ENCODE measurements around the gene GLI3.

The GLI3 gene

GRCh38 chr7:42065942-42066341 lies 171.1 kb downstream of the GLI3 start:
- Histone ChIP-seq H3K9me3 (ENCODE audit: insufficient read depth, low read length) (no peaks in the 10 kb centered on the region), H3K4me1 (ENCODE audit: low read length) (no peaks in the 10 kb centered on the region), H3K79me2 (ENCODE audit: low read length) (no peaks in the 10 kb centered on the region), H4K20me1 (ENCODE audit: insufficient read depth, low read length) (no peaks in the 10 kb centered on the region), H3K27ac (ENCODE audit: low read length) (no peak overlapping the region), H3K4me2 (ENCODE audit: low read length) (no peak overlapping the region), H3K4me3 (ENCODE audit: low read length) (no peak overlapping the region), H3K36me3 (replicated peaks; ENCODE audit: low read depth, low read length) (no peaks in the 10 kb centered on the region), H2AFZ (ENCODE audit: low read depth, low read length) (no peak overlapping the region), H3K27me3 (ENCODE audit: low read depth, low read length) (peaks cover 4% of the 10 kb centered on the region; the same call in 1 of the 2 replicates), H3K9ac (ENCODE audit: low read length) (no peak overlapping the region)
- TF ChIP-seq CTCF (IDR thresholded peaks at IDR 0.05; ENCODE audit: low read depth, low read length): no peak
- TF ChIP-seq EZH2phosphoT487 (IDR thresholded peaks at IDR 0.05; ENCODE audit: low read depth): no peak

- no peak overlapping the region for H3K9ac ChIP-seq (ENCODE audit: low read length)
- no peak overlapping the region for H2AFZ ChIP-seq (ENCODE audit: low read depth, low read length)
- no peak overlapping the region for H3K4me3 ChIP-seq (ENCODE audit: low read length)
- no peaks in the 10 kb centered on the region for H3K4me1 ChIP-seq (ENCODE audit: low read length)
- no peaks in the 10 kb centered on the region for H3K9me3 ChIP-seq (ENCODE audit: insufficient read depth, low read length)
- H3K79me2 ChIP-seq (ENCODE audit: low read length): no peaks in the 10 kb centered on the region
- peaks cover 4% of the 10 kb centered on the region; the same call in 1 of the 2 replicates for H3K27me3 ChIP-seq (ENCODE audit: low read depth, low read length)
- no peak overlapping the region for H3K27ac ChIP-seq (ENCODE audit: low read length)
- no peak overlapping the region for H3K4me2 ChIP-seq (ENCODE audit: low read length)
- H4K20me1 ChIP-seq (ENCODE audit: insufficient read depth, low read length): no peaks in the 10 kb centered on the region
- H3K36me3 ChIP-seq (replicated peaks; ENCODE audit: low read depth, low read length): no peaks in the 10 kb centered on the region
- TF ChIP-seq CTCF (IDR thresholded peaks at IDR 0.05; ENCODE audit: low read depth, low read length) (no peak), EZH2phosphoT487 (IDR thresholded peaks at IDR 0.05; ENCODE audit: low read depth) (no peak)
These were observed 172.0 kb downstream of the GLI3 start for GRCh38 chr7:42065015-42065414.

- Histone ChIP-seq H3K36me3 (replicated peaks; ENCODE audit: low read depth, low read length) (no peaks in the 10 kb centered on the region), H3K9me3 (ENCODE audit: insufficient read depth, low read length) (no peaks in the 10 kb centered on the region), H3K27me3 (ENCODE audit: low read depth, low read length) (peaks cover 4% of the 10 kb centered on the region; the same call in 1 of the 2 replicates), H2AFZ (ENCODE audit: low read depth, low read length) (no peak overlapping the region), H3K4me1 (ENCODE audit: low read length) (no peaks in the 10 kb centered on the region), H4K20me1 (ENCODE audit: insufficient read depth, low read length) (no peaks in the 10 kb centered on the region), H3K4me3 (ENCODE audit: low read length) (no peak overlapping the region), H3K4me2 (ENCODE audit: low read length) (no peak overlapping the region), H3K79me2 (ENCODE audit: low read length) (no peaks in the 10 kb centered on the region), H3K27ac (ENCODE audit: low read length) (no peak overlapping the region), H3K9ac (ENCODE audit: low read length) (no peak overlapping the region)
- TF ChIP-seq EZH2phosphoT487 (IDR thresholded peaks at IDR 0.05; ENCODE audit: low read depth) (no peak), CTCF (IDR thresholded peaks at IDR 0.05; ENCODE audit: low read depth, low read length) (no peak)
These were observed 172.5 kb downstream of the GLI3 start for GRCh38 chr7:42064534-42064933.

GRCh38 chr7:42059275-42059674 lies 177.7 kb downstream of the GLI3 start:
- H4K20me1 ChIP-seq (ENCODE audit: insufficient read depth, low read length): no peaks in the 10 kb centered on the region
- H3K4me1 ChIP-seq (ENCODE audit: low read length): no peaks in the 10 kb centered on the region
- no peak overlapping the region for H2AFZ ChIP-seq (ENCODE audit: low read depth, low read length)
- H3K4me2 ChIP-seq (ENCODE audit: low read length): no peak overlapping the region
- no peak overlapping the region for H3K9ac ChIP-seq (ENCODE audit: low read length)
- H3K4me3 ChIP-seq (ENCODE audit: low read length): no peak overlapping the region
- no peaks in the 10 kb centered on the region for H3K79me2 ChIP-seq (ENCODE audit: low read length)
- H3K27me3 ChIP-seq (ENCODE audit: low read depth, low read length): peaks cover 4% of the 10 kb centered on the region; the same call in 1 of the 2 replicates
- H3K36me3 ChIP-seq (replicated peaks; ENCODE audit: low read depth, low read length): no peaks in the 10 kb centered on the region
- H3K9me3 ChIP-seq (ENCODE audit: insufficient read depth, low read length): no peaks in the 10 kb centered on the region
- TF ChIP-seq EZH2phosphoT487 (IDR thresholded peaks at IDR 0.05; ENCODE audit: low read depth) (no peak), CTCF (IDR thresholded peaks at IDR 0.05; ENCODE audit: low read depth, low read length) (no peak)
- no peak overlapping the region for H3K27ac ChIP-seq (ENCODE audit: low read length)

All from OCI-LY3 (cell line).